Glomerular visceral epithelial cell (primary cell): ENCODE results near the gene HDAC10.
A peak's percentile ranks its signal among the peaks of the same experiment; 100 is the strongest.

Experiments used
- DNase-seq: peaks from one replicate; pipeline ENCODE4 v3.0.0-alpha.2; 2016; ENCODE audit errors: extremely low spot score

HDAC10 gene

GRCh38 chr22:50242406-50242949 is 8.6 kb downstream of the HDAC10 start:
- no peak for DNase-seq

DNA sequence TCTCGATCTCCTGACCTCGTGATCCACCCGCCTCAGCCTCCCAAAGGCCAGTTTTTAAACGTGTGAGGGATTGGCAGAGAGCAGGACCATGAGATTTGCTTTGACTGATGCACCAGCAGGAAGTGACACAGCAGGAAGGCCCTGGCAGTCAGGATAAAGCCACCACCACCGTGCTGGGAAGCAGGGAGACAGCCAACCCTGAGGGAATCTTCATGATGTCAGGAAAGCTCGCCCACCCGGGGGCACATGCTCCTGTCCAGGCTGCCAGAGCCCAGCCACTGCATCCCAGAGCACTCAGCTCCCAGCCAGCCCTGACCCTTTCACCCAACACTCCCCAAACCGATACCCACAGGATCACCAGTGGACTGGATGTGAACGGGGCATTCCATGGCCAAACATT is 12.3 kb downstream of the HDAC10 start:
- DNase-seq: no peak

DNA sequence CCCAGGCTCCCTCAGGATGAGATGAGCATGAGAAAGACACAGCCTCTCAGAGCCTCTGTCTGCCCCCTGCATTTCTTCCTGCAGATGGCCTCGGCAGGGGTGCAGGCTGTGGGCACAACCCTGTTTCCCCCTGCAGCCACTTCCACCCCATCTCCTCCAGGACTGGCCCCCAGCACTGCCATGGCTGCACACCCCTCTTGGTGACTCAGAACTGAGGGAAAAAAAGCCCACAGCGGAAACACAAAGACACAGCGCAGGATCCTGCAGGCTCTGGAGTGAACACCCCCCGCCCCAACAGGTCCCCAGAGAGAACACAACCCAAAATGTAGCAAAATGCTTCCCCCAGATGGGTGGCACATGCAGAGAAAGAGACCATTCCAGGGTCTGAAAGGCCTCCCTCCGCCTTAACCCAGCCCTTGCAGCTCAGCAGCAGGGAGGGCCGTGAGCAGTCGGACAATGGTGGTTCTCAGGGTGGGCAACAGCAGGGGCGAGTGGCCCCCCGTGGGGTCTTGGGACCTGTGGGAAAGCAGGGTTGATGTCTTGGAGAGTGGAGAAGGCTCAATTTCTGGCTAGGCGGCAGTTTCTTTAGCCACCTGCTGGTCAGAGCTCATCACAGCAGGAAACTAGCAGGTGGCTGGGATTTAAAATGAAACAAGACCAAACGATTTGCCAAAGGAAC is 14.2 kb downstream of the HDAC10 start:
- no peak for DNase-seq

- no peak for DNase-seq
Measured at GRCh38 chr22:50233223-50233622, 17.8 kb downstream of the HDAC10 start.

DNA sequence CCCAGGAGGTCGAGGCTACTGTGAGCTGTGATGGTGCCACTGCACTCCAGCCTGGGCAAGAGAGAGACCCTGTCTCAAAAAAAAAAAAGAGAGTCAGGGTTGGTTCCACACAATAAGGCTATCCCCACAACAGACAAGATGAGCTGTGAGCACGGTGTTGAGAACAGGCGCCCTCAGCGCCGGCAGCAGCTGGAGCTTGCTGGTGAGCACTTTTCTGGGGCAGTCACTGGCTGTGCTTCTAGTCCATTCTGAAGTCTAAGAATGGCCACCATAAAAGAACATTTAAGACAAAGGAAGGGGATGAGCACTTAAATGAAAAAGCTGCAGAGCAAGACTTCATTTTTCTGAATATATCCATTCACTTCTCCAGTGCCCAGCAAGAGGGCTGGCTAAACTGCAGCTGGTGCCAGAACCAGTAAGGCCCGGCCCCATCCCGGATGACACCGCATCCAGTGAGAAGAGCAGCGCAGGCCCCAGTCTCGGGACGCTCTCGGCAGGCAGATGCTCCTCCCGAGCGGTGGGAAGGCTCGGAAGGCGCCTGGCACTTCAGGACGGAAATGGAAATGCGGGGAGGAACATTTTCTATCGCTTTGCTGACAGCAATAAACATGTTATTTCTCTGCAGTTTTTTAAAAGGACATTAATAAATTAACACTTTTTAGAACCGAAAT is 18.4 kb downstream of the HDAC10 start:
- no peak for DNase-seq

DNA sequence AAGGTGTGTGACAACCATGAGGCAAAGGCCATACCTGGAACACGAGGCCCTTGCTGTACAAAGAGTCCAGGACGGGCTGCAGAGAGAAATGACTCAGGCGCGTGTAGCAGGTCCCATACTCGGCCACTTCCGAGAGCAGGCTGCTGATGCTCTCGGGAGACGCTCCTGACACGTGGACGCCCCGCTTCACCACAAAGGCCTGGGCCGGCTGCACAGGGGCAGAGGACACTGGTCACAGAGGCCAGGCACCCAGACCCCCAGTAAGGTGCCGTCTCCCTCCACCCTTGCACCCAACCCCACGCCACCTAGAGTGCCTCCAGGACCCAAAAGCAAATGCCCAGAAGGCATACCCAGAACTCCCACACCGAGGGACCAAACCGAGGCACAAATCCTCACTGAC is 21.7 kb downstream of the HDAC10 start:
- DNase-seq: no peak

DNA sequence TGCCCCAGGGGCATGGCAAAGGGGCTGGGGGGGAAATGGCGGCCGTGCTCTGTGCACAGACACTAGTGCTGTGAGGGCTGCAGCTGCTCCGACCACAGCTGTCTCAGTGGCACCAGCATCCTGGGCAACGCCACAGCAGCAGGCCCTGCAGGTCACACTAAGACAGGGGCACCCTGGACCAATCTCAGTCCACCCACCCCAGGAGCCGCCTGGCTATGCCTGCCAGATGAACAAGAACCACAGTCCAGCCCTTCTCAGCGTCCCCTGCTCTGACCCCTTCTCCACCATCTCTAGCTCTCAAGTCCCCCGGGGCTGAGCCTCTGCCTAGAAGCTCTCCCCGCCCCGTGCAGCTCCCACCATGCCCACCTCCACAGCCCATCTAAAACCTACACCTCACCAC is 22.7 kb downstream of the HDAC10 start:
- DNase-seq: no peak

DNA sequence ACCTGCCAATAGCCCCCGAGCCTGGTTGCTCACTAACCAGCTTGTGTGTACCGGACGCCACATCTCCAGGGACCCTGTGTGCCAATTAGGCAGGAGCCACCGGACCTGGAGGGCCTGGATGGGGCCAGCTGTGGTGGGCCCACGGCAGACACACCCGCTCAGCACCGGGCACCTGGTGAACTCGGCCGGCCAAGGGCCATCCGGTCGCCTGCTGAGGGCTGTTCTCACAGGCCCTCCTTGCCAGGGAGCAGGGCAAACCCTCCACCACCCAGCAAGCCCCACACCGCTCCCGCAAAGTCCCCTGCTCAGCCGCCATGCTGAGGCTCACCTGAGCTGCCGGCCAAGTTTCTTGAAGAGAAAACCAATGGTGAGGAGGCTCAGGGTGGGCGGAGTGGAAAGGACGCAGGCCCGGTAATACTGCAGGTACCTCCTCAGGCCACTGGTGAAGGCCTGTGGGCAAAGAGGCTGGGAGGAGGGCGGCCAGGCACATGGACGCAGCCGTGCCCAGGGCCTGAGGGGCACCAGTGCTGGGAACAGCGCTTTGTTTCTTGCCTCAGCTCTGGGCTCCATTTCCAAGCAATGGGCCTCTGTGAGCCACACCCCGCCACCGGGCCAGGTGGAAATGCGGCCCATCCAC is 23.4 kb downstream of the HDAC10 start:
- no peak for DNase-seq

DNA sequence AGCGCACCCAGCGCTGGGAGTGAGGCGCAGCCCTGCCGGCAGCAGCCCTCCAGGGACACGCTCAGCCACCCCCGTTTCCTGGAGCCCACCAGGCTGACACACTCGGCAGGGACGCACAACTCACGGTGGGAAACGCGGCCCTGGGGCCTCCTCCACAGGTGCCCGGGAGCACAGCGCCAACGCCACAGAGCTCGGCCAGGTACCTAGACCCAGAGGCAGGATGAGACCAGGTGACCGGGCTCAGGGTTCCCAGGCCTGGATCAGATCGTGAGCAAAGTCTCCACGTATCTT is 24.2 kb downstream of the HDAC10 start:
- DNase-seq: no peak

DNA sequence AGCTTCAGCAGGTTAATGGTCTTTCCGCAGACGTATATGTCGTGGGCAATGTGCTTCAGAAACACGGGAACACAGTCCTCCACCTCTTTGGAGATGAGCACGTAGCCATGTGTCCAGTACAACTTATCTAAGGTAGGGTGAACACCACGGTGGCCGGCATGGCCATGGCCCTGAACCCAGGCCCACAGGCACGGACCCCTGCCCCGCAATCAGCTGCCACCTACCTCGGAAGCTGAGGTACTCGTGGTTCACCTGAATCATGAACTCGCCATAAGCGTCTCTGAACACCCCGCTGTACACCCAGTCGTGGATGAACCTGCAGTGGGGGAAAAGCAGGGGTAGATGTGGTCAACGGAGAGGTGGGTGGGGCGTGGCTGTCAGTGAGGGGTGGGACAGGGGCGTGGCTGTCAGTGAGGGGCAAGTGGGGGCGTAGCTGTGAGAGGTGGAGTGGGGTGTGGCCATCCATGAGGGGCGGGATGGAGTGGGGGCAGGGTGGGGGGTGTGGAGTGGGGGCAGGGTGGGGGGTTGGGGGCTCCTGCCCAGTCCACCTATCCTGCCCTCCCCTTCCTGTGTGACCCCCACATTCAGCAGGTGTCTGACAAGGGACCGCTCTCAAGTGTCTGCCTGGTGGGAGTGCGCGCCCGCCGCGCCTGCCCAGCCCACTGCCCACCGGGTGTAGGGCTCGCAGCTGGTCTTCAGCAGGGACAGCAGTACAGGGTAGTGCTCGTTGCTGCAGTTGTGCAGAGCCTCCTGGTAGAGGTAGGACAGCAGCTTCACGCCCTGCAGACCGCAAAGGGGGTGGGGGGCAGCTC is 24.8 kb downstream of the HDAC10 start:
- no peak for DNase-seq

DNA sequence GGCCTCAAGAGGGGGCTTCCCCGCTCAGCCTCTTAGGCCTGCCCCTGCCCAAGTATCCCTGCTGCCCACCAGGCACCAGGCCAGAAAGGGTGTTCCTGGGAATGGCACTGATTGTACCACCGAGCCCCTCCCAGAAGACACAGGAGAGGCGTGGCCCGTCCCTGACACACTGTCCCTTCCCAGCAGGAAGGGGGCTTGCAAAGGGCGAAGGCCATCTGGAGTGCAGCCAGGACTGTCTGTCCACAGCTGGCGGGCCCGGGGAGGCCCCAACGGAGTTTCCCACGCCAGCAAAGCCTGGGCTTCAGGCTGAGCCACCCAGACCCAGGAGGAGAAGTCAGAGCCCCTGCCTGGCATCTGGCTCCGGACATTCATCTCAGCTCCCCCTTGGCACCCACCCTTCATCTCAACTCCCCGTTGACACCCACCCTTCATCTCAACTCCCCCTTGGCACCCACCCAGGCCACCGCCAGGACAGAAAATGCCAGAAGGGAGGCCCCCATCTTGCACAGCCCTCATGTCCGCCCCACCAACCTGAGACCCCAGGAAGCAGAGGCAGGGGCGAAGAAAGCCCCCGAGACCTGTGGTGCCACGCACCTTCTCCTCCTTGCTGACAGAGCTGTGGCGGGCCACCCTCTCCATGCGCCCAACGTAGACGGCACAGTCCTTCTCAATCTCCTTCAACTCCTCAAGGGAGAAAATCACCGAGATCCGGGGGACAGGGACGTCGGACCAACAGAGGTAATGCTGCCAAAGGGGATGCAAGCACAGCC is 25.7 kb downstream of the HDAC10 start:
- no peak for DNase-seq

DNA sequence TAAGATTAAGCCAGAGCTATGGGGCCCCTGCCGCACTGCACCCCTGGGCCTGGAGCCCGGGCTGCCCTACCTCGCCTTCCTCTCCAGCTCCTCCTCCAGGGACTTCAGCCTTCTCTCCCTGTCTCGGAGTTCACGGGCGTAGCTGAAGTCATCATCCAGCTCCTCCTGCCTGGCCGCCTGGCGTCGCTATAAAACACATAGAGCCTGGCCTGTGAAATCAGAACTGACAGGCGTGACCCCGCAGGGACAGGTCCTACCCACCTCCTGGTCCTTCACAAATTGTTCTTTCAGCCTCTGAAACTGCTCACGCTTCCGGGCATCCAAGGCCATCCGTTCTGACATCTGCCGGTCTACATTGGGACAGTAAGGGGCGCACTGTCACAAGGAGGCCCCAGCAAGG is 27.0 kb downstream of the HDAC10 start:
- DNase-seq: no peak

DNA sequence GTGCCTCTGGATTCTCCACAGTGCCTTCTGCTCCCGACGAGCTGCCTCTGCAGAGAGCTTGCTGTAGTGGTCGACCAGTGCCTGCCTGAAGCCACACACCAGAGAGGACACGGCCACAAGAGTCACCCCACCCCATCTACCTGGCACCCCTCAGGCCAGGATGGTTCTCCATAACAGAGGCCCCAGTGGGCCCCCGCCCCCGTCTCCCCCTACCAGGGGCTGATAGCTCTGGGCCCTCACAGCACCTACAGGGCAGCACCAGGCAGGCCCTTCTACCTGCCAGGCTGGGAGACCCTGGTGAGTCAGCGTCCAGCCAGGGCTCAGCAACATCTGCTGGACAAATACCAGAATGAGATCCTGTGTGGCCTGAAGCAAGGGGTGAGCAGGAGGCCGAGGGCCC is 28.6 kb downstream of the HDAC10 start:
- DNase-seq: no peak

DNA sequence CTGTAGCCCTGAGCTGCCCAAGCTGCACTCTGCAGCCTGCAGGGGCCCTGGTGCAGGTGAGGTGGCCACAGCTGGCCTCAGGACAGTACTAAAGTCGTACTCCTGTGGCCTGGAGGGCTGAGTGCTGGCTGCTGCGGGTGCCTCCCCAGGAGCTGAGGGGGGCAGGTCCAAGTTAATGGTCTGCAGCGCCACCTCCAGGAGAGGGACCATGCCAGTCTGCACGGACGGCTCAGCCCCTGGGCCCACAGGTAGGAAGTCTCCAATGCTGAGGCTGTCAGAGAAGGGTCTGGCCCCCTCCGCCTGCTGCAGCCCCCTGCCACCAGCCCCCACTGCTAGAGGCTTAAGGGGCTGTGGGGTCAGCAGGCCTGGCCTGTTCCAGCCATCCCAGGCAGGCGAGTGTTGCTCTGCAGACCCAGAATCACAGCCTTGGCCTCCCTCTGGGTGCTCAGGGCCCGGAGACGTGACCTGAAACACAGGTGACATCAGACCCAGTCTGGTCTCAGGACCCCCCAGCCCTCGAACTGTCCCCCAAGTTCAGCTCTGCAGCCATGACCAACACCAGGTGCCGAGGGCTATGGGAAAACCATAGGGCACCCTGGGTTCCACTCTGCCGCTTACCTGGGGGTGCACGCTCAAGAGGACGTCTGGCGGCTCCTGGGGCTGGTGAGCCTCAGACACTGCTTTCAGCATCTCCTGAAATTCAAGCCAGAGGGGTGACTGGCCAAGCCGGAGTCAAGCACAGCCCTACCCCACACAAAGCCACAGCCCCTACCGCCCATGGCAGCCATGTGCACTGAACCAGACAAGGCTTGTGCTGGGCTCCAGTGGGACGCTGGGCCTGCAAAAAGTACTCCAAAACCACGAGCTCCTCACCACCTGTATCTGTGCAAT is 29.4 kb downstream of the HDAC10 start:
- no peak for DNase-seq

- no peak for DNase-seq
Measured at GRCh38 chr22:50220603-50221409, 30.3 kb downstream of the HDAC10 start.

- DNase-seq: no peak
Measured at GRCh38 chr22:50219800-50220602, 31.1 kb downstream of the HDAC10 start.

GRCh38 chr22:50218996-50219727 is 31.9 kb downstream of the HDAC10 start:
- peak; percentile 55 for DNase-seq
